Trophoblast cell (in vitro differentiated cells and primary cell): ENCODE measurements around the gene DCP1A.

ENCODE experiments used
- DNase-seq, 2 donors: peaks; one replicate each; pipeline ENCODE4 v3.0.0-alpha.2; 2016
- H2AFZ ChIP-seq: 2 replicates; pipeline ENCODE4 v1.6.1; 2013; ENCODE audit warnings: low read length, moderate library complexity, mild to moderate bottlenecking; ENCODE audit not compliant: insufficient read depth, poor library complexity
- H2AK5ac ChIP-seq: 2 replicates; pipeline ENCODE4 v1.6.1; 2013; ENCODE audit warnings: mild to moderate bottlenecking, low read length
- H2BK120ac ChIP-seq: 2 replicates; pipeline ENCODE4 v1.6.1; 2013; ENCODE audit warnings: low read length, mild to moderate bottlenecking, moderate library complexity; ENCODE audit not compliant: insufficient read depth, poor library complexity
- H2BK12ac ChIP-seq: 2 replicates; pipeline ENCODE4 v1.6.1; 2013; ENCODE audit warnings: mild to moderate bottlenecking, low read length, moderate library complexity
- H2BK5ac ChIP-seq: 2 replicates; pipeline ENCODE4 v1.6.1; 2013; ENCODE audit warnings: low read length, low read depth, moderate library complexity, mild to moderate bottlenecking; ENCODE audit not compliant: poor library complexity
- H3K14ac ChIP-seq: 2 replicates; pipeline ENCODE4 v1.6.1; 2013; ENCODE audit warnings: mild to moderate bottlenecking, low read length
- H3K18ac ChIP-seq: 2 replicates; pipeline ENCODE4 v1.6.1; 2013; ENCODE audit warnings: mild to moderate bottlenecking, low read length
- H3K23ac ChIP-seq: 2 replicates; pipeline ENCODE4 v1.6.1; 2013; ENCODE audit warnings: low read length
- H3K27ac ChIP-seq: 2 replicates; pipeline ENCODE4 v1.5.1; 2013; ENCODE audit warnings: low read depth, mild to moderate bottlenecking, inconsistent platforms, low read length, moderate library complexity
- H3K27me3 ChIP-seq: 2 replicates; pipeline ENCODE4 v1.6.1; 2013; ENCODE audit warnings: inconsistent platforms, mild to moderate bottlenecking, low read length, moderate library complexity; ENCODE audit not compliant: insufficient read depth
- H3K36me3 ChIP-seq, 2 experiments: 1 replicate in 1 of 2; 2 replicates in 1 of 2; pipeline ENCODE4 v1.6.1; 2013; ENCODE audit warnings: low read length in 2 of 2, mild to moderate bottlenecking in 2 of 2, moderate library complexity in 1 of 2; ENCODE audit not compliant: insufficient read depth in 2 of 2, control insufficient read depth in 1 of 2
- H3K4ac ChIP-seq: 2 replicates; pipeline ENCODE4 v1.6.1; 2013; ENCODE audit warnings: low read depth, mild to moderate bottlenecking, low read length, moderate library complexity
- H3K4me1 ChIP-seq, 2 experiments: 1 replicate in 1 of 2; 2 replicates in 1 of 2; pipeline ENCODE4 v1.6.1; 2013; ENCODE audit warnings: low read length in 2 of 2, mild to moderate bottlenecking in 2 of 2, moderate library complexity in 1 of 2; ENCODE audit not compliant: insufficient read depth in 2 of 2, control insufficient read depth in 1 of 2
- H3K4me2 ChIP-seq: 2 replicates; pipeline ENCODE4 v1.6.1; 2013; ENCODE audit warnings: inconsistent platforms, mild to moderate bottlenecking, low read length, moderate library complexity
- H3K4me3 ChIP-seq: 2 replicates; pipeline ENCODE4 v1.5.1; 2013; ENCODE audit warnings: mild to moderate bottlenecking, low read depth, low read length, inconsistent platforms
- H3K79me1 ChIP-seq: one replicate; pipeline ENCODE4 v1.6.1; 2013; ENCODE audit warnings: low read length
- H3K79me2 ChIP-seq: 2 replicates; pipeline ENCODE4 v1.6.1; 2013; ENCODE audit warnings: low read length, mild to moderate bottlenecking; ENCODE audit not compliant: control insufficient read depth, insufficient read depth, poor library complexity
- H3K9ac ChIP-seq: 2 replicates; pipeline ENCODE4 v1.6.1; 2013; ENCODE audit warnings: mild to moderate bottlenecking, low read length
- H3K9me3 ChIP-seq: 2 replicates; pipeline ENCODE4 v1.6.1; 2013; ENCODE audit warnings: low read depth, mild to moderate bottlenecking, control low read depth, inconsistent platforms, low read length; ENCODE audit not compliant: insufficient read depth
- H4K12ac ChIP-seq: 2 replicates; pipeline ENCODE4 v1.6.1; 2013; ENCODE audit warnings: low read depth, mild to moderate bottlenecking, low read length, moderate library complexity
- H4K8ac ChIP-seq: 2 replicates; pipeline ENCODE4 v1.6.1; 2013; ENCODE audit warnings: low read depth, mild to moderate bottlenecking, low read length, moderate library complexity
- H4K91ac ChIP-seq: one replicate; pipeline ENCODE4 v1.6.1; 2013; ENCODE audit warnings: low read depth, mild to moderate bottlenecking, low read length, moderate library complexity
- WGBS: extraction: QIAGEN DNeasy Blood & Tissue Kit; methylation state at CpG from one replicate; pipeline ENCODE4 v1.1.7; 2013; ENCODE audit warnings: missing lambda C conversion rate; ENCODE audit not compliant: insufficient read length, insufficient coverage; ENCODE audit errors: extremely low coverage; 5-methylcytosine and 5-hydroxymethylcytosine counted together

Gene DCP1A

DNA sequence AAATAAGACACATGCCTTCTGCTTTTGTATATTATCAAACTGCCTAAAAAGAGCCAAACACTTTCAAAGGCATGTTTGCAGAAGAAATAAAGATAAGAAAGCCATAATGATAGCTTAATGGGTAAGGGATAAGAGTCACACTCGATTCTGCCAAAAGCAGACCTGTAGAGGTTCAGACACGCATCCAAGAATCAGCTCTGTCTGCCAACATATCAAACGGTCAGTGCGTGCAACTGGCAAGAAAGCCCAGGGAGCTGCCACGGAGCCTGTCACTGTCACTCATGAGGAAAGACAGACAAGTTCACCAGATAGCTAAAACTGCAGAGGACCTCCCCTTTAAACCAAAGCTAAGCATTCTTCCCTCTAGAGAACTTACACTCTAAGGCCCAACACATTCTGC is 23.2 kb downstream of the DCP1A start:
- Histone ChIP-seq H4K8ac (no peak overlapping the region), H3K79me1 (no peaks in the 10 kb centered on the region), H3K4ac (no peak overlapping the region), H3K23ac (no peak overlapping the region), H2BK120ac (no peak overlapping the region), H3K79me2 (no peaks in the 10 kb centered on the region), H2AFZ (no peak overlapping the region), H3K36me3 (peaks cover 8 to 10% of the 10 kb centered on the region in 2 experiments), H2AK5ac (no peak overlapping the region), H3K18ac (no peak overlapping the region), H3K9ac (no peak overlapping the region), H3K4me3 (no peak overlapping the region), H4K12ac (no peak overlapping the region), H3K9me3 (peaks cover 1% of the 10 kb centered on the region), H3K4me1 (no peaks in the 10 kb centered on the region), H2BK12ac (no peak overlapping the region), H2BK5ac (no peak overlapping the region), H3K27me3 (no peaks in the 10 kb centered on the region), H4K91ac (no peak overlapping the region), H3K27ac (no peak overlapping the region), H3K4me2 (no peak overlapping the region), H3K14ac (no peak overlapping the region)
- no CpG with 5 or more reads among the region's 5 CpGs for WGBS
- DNase-seq, result no peak

GRCh38 chr3:53320697-53321096 is 26.6 kb downstream of the DCP1A start:
- Histone ChIP-seq H3K23ac (no peak overlapping the region), H3K4me1 (no peaks in the 10 kb centered on the region), H3K4me2 (no peak overlapping the region), H3K9me3 (no peaks in the 10 kb centered on the region), H2BK5ac (no peak overlapping the region), H3K14ac (no peak overlapping the region), H3K36me3 (peaks cover 10 to 19% of the 10 kb centered on the region in 2 experiments), H3K9ac (no peak overlapping the region), H2BK120ac (no peak overlapping the region), H4K8ac (no peak overlapping the region), H2AK5ac (no peak overlapping the region), H3K27me3 (no peaks in the 10 kb centered on the region), H4K12ac (no peak overlapping the region), H2BK12ac (no peak overlapping the region), H3K4ac (peak overlapping the region; percentile 40), H3K18ac (no peak overlapping the region), H3K79me1 (no peaks in the 10 kb centered on the region), H4K91ac (no peak overlapping the region), H2AFZ (no peak overlapping the region), H3K79me2 (no peaks in the 10 kb centered on the region), H3K27ac (no peak overlapping the region), H3K4me3 (no peak overlapping the region)
- WGBS, result no CpG with 5 or more reads among the region's 5 CpGs
- DNase-seq, result no peak

- Histone ChIP-seq H2BK12ac (no peak overlapping the region), H3K9me3 (no peaks in the 10 kb centered on the region), H3K4me3 (no peak overlapping the region), H3K27me3 (no peaks in the 10 kb centered on the region), H3K23ac (no peak overlapping the region), H3K79me2 (no peaks in the 10 kb centered on the region), H4K12ac (no peak overlapping the region), H2BK5ac (no peak overlapping the region), H3K4me1 (no peaks in the 10 kb centered on the region), H3K4me2 (no peak overlapping the region), H2AK5ac (no peak overlapping the region), H3K14ac (no peak overlapping the region), H4K91ac (no peak overlapping the region), H3K4ac (no peak overlapping the region), H4K8ac (no peak overlapping the region), H2BK120ac (no peak overlapping the region), H3K27ac (no peak overlapping the region), H3K79me1 (no peaks in the 10 kb centered on the region), H3K18ac (no peak overlapping the region), H3K36me3 (peaks cover 10 to 21% of the 10 kb centered on the region in 2 experiments), H2AFZ (no peak overlapping the region), H3K9ac (no peak overlapping the region)
- no peak for DNase-seq
- no CpG with 5 or more reads among the region's 3 CpGs for WGBS
Measured at GRCh38 chr3:53318522-53318921, 28.8 kb downstream of the DCP1A start.

- H3K79me2 ChIP-seq, result no peaks in the 10 kb centered on the region
- H3K23ac ChIP-seq, result no peak overlapping the region
- H3K9me3 ChIP-seq, result no peaks in the 10 kb centered on the region
- no peak overlapping the region for H2BK5ac ChIP-seq
- no peak overlapping the region for H3K4me2 ChIP-seq
- DNase-seq, result no peak
- no peak overlapping the region for H3K4me3 ChIP-seq
- H3K4ac ChIP-seq, result no peak overlapping the region
- no peak overlapping the region for H3K9ac ChIP-seq
- no peak overlapping the region for H2AFZ ChIP-seq
- H3K79me1 ChIP-seq, result no peaks in the 10 kb centered on the region
- H3K27ac ChIP-seq, result no peak overlapping the region
- H4K91ac ChIP-seq, result no peak overlapping the region
- peaks cover 26 to 36% of the 10 kb centered on the region in 2 experiments for H3K36me3 ChIP-seq
- no peaks in the 10 kb centered on the region for H3K4me1 ChIP-seq
- H2AK5ac ChIP-seq, result no peak overlapping the region
- no peak overlapping the region for H2BK120ac ChIP-seq
- H4K8ac ChIP-seq, result no peak overlapping the region
- no peak overlapping the region for H3K18ac ChIP-seq
- no CpG with 5 or more reads among the region's 1 CpG for WGBS
- no peak overlapping the region for H2BK12ac ChIP-seq
- no peak overlapping the region for H3K14ac ChIP-seq
- H3K27me3 ChIP-seq, result no peaks in the 10 kb centered on the region
- H4K12ac ChIP-seq, result no peak overlapping the region
Measured at GRCh38 chr3:53312832-53313231, 34.5 kb downstream of the DCP1A start.
